Upper lobe of right lung (tissue), 1 donor: Measurements from ENCODE around the gene ILKAP. TPM values are rescaled to one million over a fixed set of nuclear protein-coding genes. Genes with fewer than 3 reads are reported as not detected.

Experiments
- ATAC-seq: fragments of 200-7000 bp; cut with Tn5 transposase; one replicate; pipeline ENCODE4 v1.9.1; 2020; ENCODE audit warnings: mild to moderate bottlenecking, moderate library complexity
- DNase-seq: peaks from one replicate; pipeline ENCODE4 v3.0.0-alpha.2; 2020
- H3K27ac ChIP-seq: fragments of 200-600 bp; one replicate; pipeline ENCODE4 v1.8.0; 2022
- H3K27me3 ChIP-seq: fragments of 200-600 bp; one replicate; pipeline ENCODE4 v1.8.0; 2022; ENCODE audit warnings: mild to moderate bottlenecking
- H3K36me3 ChIP-seq: fragments of 200-600 bp; one replicate; pipeline ENCODE4 v1.8.0; 2022
- H3K4me1 ChIP-seq: fragments of 200-600 bp; one replicate; pipeline ENCODE4 v1.8.0; 2022
- H3K4me3 ChIP-seq: fragments of 200-600 bp; one replicate; pipeline ENCODE4 v1.8.0; 2022; ENCODE audit warnings: mild to moderate bottlenecking
- H3K9me3 ChIP-seq: fragments of 200-600 bp; one replicate; pipeline ENCODE4 v1.8.0; 2022
- intact Hi-C: fragments of 100-400 bp; cut with DNase I; formaldehyde crosslinking; loops from one replicate; pipeline ENCODE4 v1.11.0; 2022
- total RNA-seq: library from RNA; stranded (reverse); fragmentation: NEBNext Ultra II Directional; extraction: Animal tissue kit (Norgen Biotek cat#: 25700); gene quantifications from one replicate; pipeline ENCODE4 v1.2.1, GENCODE V29; 2021
- TF ChIP-seq, protein P1 (sequence below): fragments of 200-600 bp; IDR thresholded peaks from one replicate; pipeline ENCODE4 v1.8.0; 2022; ENCODE audit warnings: antibody characterized with exemption
- donor health status: DM: no; HTN: yes; CAD: no; lungs with severe emphysema.

ILKAP gene
- total RNA-seq, 1 donor from 2014 or later = 47.2 TPM

DNA sequence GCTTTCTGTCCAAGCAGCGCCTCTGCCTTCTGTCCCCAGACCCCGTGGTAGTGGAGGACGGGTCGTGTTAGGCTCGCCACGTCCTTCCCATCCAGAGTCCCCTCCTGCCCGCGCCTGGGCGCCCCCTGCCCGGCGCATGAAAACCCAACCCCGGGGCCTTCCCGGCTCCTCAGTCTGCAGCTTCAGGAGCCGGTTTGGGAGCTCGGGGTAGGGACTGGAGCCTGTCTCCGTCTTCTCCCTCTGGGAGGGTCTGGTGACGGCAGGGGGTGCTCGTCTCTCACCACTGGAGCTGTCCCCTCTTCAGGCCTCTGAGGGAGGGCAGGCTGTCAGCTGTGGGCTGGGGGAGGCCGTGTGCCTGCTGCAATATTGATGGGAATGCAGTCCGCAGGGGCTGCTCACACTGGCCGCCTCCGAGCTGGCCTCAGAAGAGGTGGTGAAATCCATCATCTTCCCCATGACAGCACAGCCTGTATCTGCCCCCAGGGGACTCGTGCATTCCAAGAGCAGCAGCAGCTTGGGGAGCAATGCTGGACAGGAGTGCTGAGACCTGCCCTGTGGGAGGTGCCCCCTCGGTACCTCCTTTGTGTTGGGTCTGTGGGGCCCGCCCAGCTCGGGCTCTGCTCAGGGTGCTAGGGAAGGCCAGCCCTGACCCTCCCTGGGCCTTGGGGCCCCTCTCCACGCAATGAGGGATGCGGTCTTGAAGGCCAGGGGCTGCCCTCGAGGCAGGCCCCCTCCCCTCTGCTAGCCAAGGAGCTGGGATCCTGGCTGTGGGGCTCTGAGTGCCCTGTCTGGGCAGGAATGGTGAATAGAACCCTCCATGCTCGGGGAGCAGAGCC lies 82.8 kb downstream of the ILKAP start:
- TF ChIP-seq, protein P1, sequence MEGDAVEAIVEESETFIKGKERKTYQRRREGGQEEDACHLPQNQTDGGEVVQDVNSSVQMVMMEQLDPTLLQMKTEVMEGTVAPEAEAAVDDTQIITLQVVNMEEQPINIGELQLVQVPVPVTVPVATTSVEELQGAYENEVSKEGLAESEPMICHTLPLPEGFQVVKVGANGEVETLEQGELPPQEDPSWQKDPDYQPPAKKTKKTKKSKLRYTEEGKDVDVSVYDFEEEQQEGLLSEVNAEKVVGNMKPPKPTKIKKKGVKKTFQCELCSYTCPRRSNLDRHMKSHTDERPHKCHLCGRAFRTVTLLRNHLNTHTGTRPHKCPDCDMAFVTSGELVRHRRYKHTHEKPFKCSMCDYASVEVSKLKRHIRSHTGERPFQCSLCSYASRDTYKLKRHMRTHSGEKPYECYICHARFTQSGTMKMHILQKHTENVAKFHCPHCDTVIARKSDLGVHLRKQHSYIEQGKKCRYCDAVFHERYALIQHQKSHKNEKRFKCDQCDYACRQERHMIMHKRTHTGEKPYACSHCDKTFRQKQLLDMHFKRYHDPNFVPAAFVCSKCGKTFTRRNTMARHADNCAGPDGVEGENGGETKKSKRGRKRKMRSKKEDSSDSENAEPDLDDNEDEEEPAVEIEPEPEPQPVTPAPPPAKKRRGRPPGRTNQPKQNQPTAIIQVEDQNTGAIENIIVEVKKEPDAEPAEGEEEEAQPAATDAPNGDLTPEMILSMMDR = no peak
- H3K27ac ChIP-seq = no peak overlapping the region
- DNase-seq = no peak
- H3K27me3 ChIP-seq = peaks cover 23% of the 10 kb centered on the region
- intact Hi-C loops = no loop called here
- no peaks in the 10 kb centered on the region for H3K4me1 ChIP-seq
- H3K36me3 ChIP-seq = no peaks in the 10 kb centered on the region
- no peak for ATAC-seq
- no peak overlapping the region for H3K4me3 ChIP-seq
- no peaks in the 10 kb centered on the region for H3K9me3 ChIP-seq

Other genes starting within 250 kb of the ILKAP start
- 51.4 TPM for gene UBE2F, start 236.7 kb downstream of the ILKAP start, total RNA-seq
- 13.0 TPM for gene SCLY, start 142.7 kb downstream of the ILKAP start, total RNA-seq
- 0.35 TPM for gene ESPNL, start 103.4 kb downstream of the ILKAP start, total RNA-seq
- 0.90 TPM for gene KLHL30, start 65.0 kb downstream of the ILKAP start, total RNA-seq
- gene ERFE, start 44.7 kb downstream of the ILKAP start, total RNA-seq = not detected
- 7.3 TPM for gene HES6, start 36.3 kb upstream of the ILKAP start, total RNA-seq
- gene PER2, start 84.9 kb upstream of the ILKAP start, total RNA-seq = 22.7 TPM
- gene TRAF3IP1, start 116.8 kb upstream of the ILKAP start, total RNA-seq = 20.8 TPM
- gene ASB1, start 223.2 kb upstream of the ILKAP start, total RNA-seq = 26.6 TPM